Parathyroid adenoma (tissue), 2 donors: ENCODE measurements around the gene UGT1A8.

ENCODE experiments used
- H2AFZ ChIP-seq: fragments of 300-600 bp; sonication (generic); one replicate; pipeline ENCODE4 v1.7.0; 2017; ENCODE audit warnings: antibody characterized with exemption, mild to moderate bottlenecking
- H3K27ac ChIP-seq: fragments of 300-600 bp; sonication (generic); one replicate; pipeline ENCODE4 v1.7.0; 2017
- H3K27me3 ChIP-seq: fragments of 300-600 bp; sonication (generic); one replicate; pipeline ENCODE4 v1.7.0; 2017; ENCODE audit warnings: low read length; ENCODE audit not compliant: control insufficient read depth, insufficient read depth
- H3K36me3 ChIP-seq: fragments of 300-600 bp; sonication (generic); one replicate; pipeline ENCODE4 v1.7.0; 2017; ENCODE audit warnings: low read length; ENCODE audit not compliant: control insufficient read depth, insufficient read depth
- H3K4me1 ChIP-seq: fragments of 300-600 bp; sonication (generic); one replicate; pipeline ENCODE4 v1.7.0; 2017; ENCODE audit warnings: control low read depth
- H3K4me2 ChIP-seq: fragments of 300-600 bp; sonication (generic); one replicate; pipeline ENCODE4 v1.7.0; 2017; ENCODE audit warnings: low read length
- H3K4me3 ChIP-seq: fragments of 300-600 bp; sonication (generic); one replicate; pipeline ENCODE4 v1.7.0; 2017; ENCODE audit warnings: low read depth, low read length
- H3K79me2 ChIP-seq: fragments of 300-600 bp; sonication (generic); one replicate; pipeline ENCODE4 v1.7.0; 2017; ENCODE audit warnings: control low read depth
- H3K9ac ChIP-seq: fragments of 300-600 bp; sonication (generic); one replicate; pipeline ENCODE4 v1.7.0; 2017; ENCODE audit warnings: mild to moderate bottlenecking
- H3K9me3 ChIP-seq: fragments of 300-600 bp; sonication (generic); one replicate; pipeline ENCODE4 v1.7.0; 2017; ENCODE audit warnings: low read length; ENCODE audit not compliant: control insufficient read depth
- TF ChIP-seq, protein P1 (sequence below): fragments of 300-600 bp; sonication (generic); IDR thresholded peaks from one replicate; pipeline ENCODE4 v1.7.0; 2017; ENCODE audit warnings: antibody characterized with exemption, mild to moderate bottlenecking
- donor health status: primary hyperparathyroidism.

UGT1A8 gene

DNA sequence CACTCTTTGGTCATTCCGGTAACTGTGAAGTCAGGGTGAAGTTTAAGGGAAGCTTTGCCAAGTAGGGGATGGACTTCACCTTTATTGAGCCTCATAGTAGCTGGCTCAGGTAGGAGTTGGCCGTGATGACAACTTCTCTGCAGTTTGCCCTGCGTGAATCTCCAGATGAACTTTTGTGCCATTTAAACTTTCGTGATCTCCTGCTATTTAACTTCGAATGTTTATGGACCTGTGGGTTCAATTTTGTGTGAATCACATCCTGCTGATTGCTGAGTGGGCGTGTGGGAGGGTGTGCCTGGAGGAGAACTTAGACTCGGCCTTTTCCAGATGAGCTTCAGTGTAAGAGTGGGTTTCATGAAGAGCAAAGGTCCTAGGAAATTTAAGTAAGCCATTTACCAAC is 146.8 kb downstream of the UGT1A8 start:
- no peak overlapping the region for H3K4me3 ChIP-seq
- H3K27me3 ChIP-seq, result no peaks in the 10 kb centered on the region
- H3K4me1 ChIP-seq, result no peaks in the 10 kb centered on the region
- no peaks in the 10 kb centered on the region for H3K9me3 ChIP-seq
- H3K4me2 ChIP-seq, result no peak overlapping the region
- no peak overlapping the region for H3K9ac ChIP-seq
- H3K79me2 ChIP-seq, result no peaks in the 10 kb centered on the region
- H2AFZ ChIP-seq, result no peak overlapping the region
- H3K27ac ChIP-seq, result no peak overlapping the region
- H3K36me3 ChIP-seq, result no peaks in the 10 kb centered on the region
- TF ChIP-seq, protein P1, sequence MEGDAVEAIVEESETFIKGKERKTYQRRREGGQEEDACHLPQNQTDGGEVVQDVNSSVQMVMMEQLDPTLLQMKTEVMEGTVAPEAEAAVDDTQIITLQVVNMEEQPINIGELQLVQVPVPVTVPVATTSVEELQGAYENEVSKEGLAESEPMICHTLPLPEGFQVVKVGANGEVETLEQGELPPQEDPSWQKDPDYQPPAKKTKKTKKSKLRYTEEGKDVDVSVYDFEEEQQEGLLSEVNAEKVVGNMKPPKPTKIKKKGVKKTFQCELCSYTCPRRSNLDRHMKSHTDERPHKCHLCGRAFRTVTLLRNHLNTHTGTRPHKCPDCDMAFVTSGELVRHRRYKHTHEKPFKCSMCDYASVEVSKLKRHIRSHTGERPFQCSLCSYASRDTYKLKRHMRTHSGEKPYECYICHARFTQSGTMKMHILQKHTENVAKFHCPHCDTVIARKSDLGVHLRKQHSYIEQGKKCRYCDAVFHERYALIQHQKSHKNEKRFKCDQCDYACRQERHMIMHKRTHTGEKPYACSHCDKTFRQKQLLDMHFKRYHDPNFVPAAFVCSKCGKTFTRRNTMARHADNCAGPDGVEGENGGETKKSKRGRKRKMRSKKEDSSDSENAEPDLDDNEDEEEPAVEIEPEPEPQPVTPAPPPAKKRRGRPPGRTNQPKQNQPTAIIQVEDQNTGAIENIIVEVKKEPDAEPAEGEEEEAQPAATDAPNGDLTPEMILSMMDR, result no peak

DNA sequence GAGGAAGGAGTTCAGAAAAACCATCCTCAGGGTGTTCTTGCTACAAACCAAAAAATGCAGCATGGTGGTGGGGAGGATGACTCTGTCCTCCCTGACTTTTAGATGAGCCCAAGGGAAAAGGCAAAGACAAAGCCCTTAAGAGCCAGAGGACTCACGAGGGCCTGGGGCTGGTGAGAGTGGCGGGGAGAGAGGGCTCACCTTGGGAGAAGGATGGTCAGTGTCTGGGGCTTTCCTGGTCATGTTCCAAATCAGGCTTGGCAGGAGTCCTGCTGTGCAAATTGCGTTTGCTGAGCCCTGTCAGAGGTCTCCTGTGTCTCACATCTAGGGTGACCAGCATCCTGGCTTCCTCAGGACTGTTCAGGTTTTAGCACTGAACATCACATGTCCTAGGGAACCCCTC is 147.3 kb downstream of the UGT1A8 start:
- Histone ChIP-seq H2AFZ (no peak overlapping the region), H3K27me3 (no peaks in the 10 kb centered on the region), H3K9ac (no peak overlapping the region), H3K4me1 (no peaks in the 10 kb centered on the region), H3K27ac (no peak overlapping the region), H3K4me3 (no peak overlapping the region), H3K9me3 (no peaks in the 10 kb centered on the region), H3K4me2 (no peak overlapping the region), H3K36me3 (no peaks in the 10 kb centered on the region), H3K79me2 (no peaks in the 10 kb centered on the region)
- TF ChIP-seq, protein P1, result no peak

DNA sequence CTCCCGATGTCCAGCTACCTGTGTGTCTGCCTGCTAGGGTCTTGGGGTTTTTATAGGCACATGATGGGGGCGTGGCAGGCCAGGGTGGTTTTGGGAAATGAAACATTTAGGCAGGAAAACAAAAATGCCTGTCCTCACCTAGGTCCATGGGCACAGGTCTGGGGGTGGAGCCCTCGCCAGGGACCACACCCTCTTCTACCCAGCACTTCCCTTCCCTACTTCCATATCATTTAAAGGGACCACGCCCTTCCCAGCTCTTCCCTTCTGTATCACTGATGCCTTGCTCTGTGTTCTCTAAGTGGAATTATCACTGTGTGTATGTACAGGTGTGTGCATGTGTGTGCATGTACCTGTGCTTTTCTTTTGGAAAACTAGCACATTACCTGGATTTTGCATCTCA is 149.0 kb downstream of the UGT1A8 start:
- H3K36me3 ChIP-seq, result no peaks in the 10 kb centered on the region
- no peak overlapping the region for H3K27ac ChIP-seq
- H3K4me2 ChIP-seq, result no peak overlapping the region
- H3K4me3 ChIP-seq, result no peak overlapping the region
- no peak overlapping the region for H2AFZ ChIP-seq
- H3K9ac ChIP-seq, result no peak overlapping the region
- H3K9me3 ChIP-seq, result no peaks in the 10 kb centered on the region
- no peaks in the 10 kb centered on the region for H3K27me3 ChIP-seq
- no peaks in the 10 kb centered on the region for H3K4me1 ChIP-seq
- TF ChIP-seq, protein P1, result no peak
- H3K79me2 ChIP-seq, result no peaks in the 10 kb centered on the region

DNA sequence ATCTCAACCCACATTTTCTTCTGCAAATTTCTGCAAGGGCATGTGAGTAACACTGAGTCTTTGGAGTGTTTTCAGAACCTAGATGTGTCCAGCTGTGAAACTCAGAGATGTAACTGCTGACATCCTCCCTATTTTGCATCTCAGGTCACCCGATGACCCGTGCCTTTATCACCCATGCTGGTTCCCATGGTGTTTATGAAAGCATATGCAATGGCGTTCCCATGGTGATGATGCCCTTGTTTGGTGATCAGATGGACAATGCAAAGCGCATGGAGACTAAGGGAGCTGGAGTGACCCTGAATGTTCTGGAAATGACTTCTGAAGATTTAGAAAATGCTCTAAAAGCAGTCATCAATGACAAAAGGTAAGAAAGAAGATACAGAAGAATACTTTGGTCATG is 150.6 kb downstream of the UGT1A8 start:
- H3K27me3 ChIP-seq, result no peaks in the 10 kb centered on the region
- H3K9ac ChIP-seq, result no peak overlapping the region
- H3K4me2 ChIP-seq, result no peak overlapping the region
- H3K27ac ChIP-seq, result no peak overlapping the region
- H2AFZ ChIP-seq, result no peak overlapping the region
- H3K79me2 ChIP-seq, result no peaks in the 10 kb centered on the region
- no peaks in the 10 kb centered on the region for H3K36me3 ChIP-seq
- no peaks in the 10 kb centered on the region for H3K4me1 ChIP-seq
- no peaks in the 10 kb centered on the region for H3K9me3 ChIP-seq
- no peak overlapping the region for H3K4me3 ChIP-seq
- TF ChIP-seq, protein P1, result no peak

DNA sequence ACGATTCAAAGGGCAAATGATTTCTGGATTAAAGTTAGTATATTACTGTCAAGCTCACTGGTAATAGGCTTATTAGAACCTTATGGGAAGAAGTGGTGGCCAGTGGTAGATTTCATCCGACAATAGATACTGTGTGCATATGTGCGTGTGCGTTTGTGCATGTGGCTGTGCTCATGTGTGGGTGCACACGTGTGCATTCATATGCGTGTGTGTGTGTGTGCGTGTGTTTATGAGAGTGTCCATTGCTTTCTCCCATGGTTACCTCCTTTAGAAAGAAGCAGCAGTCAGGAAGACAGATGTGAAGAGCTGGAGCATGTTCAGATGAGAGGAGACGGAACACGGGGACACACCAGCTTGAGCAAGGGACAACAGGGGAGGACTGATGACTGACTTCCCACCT is 151.8 kb downstream of the UGT1A8 start:
- H3K79me2 ChIP-seq, result no peaks in the 10 kb centered on the region
- TF ChIP-seq, protein P1, result no peak
- no peak overlapping the region for H3K27ac ChIP-seq
- H3K4me2 ChIP-seq, result no peak overlapping the region
- no peak overlapping the region for H3K9ac ChIP-seq
- no peaks in the 10 kb centered on the region for H3K4me1 ChIP-seq
- no peaks in the 10 kb centered on the region for H3K27me3 ChIP-seq
- no peaks in the 10 kb centered on the region for H3K36me3 ChIP-seq
- H3K9me3 ChIP-seq, result no peaks in the 10 kb centered on the region
- no peak overlapping the region for H2AFZ ChIP-seq
- H3K4me3 ChIP-seq, result no peak overlapping the region
